HPDE6-E6E7 (cell line): ENCODE data around the gene LYSMD4.

Experiments used
- DNase-seq: peaks from one replicate; pipeline ENCODE4 v3.0.0; 2011; ENCODE audit warnings: missing footprints; ENCODE audit errors: extremely low spot score

Gene LYSMD4

GRCh38 chr15:99706557-99707303 lies 26.5 kb downstream of the LYSMD4 start:
- no peak for DNase-seq

GRCh38 chr15:99704444-99704838 lies 28.8 kb downstream of the LYSMD4 start:
- DNase-seq, result peak; percentile 38

GRCh38 chr15:99703603-99704443 lies 29.4 kb downstream of the LYSMD4 start:
- peak; percentile 52 for DNase-seq

GRCh38 chr15:99702895-99703602 lies 30.2 kb downstream of the LYSMD4 start:
- no peak for DNase-seq

- no peak for DNase-seq
Measured at GRCh38 chr15:99696096-99696495, 37.1 kb downstream of the LYSMD4 start.

GRCh38 chr15:99692825-99693224 lies 40.4 kb downstream of the LYSMD4 start:
- DNase-seq, result no peak

GRCh38 chr15:99686290-99686689 lies 46.9 kb downstream of the LYSMD4 start:
- no peak for DNase-seq

GRCh38 chr15:99683000-99683670 lies 50.1 kb downstream of the LYSMD4 start:
- no peak for DNase-seq

GRCh38 chr15:99682455-99682854 lies 50.8 kb downstream of the LYSMD4 start:
- DNase-seq, result no peak

- no peak for DNase-seq
Measured at GRCh38 chr15:99681990-99682389, 51.2 kb downstream of the LYSMD4 start.

GRCh38 chr15:99680276-99680675 lies 53.0 kb downstream of the LYSMD4 start:
- no peak for DNase-seq

- DNase-seq, result no peak
Measured at GRCh38 chr15:99677540-99678134, 55.6 kb downstream of the LYSMD4 start.
